ENCODE results near the gene FAM193A.

DNA sequence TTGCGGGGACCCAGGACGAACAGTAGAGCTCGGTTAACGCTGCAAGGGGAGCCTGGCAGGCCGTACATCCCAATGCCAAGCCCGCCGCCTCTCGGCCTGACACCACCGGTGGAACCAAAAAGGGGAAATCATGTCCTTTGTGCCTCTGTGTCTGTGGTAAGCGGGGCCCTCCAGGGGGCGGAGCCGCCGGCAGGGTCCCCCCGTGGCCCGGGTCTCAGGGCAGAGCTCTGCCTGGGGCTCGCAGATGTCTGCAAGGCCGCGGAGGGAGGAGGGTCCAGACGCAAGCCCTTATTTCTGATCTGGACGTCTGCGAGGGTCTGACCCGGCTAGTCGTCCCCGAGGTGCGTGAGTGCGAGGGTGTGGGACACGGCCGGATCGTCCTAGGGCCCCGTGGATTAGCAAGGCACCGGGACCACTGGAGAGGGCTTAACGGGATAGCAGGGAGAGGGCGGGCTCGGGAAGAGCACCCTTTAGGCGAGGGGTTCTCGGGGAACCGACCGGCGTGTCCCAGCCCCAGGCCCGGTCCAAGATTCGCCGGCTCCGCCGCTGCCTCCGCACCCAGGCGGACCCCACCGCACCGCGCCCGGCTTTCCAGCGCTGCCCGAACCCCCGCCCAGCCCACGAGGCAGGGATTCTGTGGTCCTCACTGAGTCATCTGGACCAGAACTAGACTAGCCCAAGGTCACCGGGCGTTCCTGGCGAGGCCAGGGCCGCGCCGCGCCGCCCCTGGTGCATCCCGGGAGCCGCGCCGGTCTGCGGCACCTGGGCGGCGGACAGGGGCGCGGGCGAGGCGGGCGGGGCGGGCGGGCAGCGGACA lies 863 bp upstream of the FAM193A start:
- TF ChIP-seq GATA2 (IDR thresholded peaks at IDR 0.05; ENCODE audit: low read depth, low read length) (no peak), GATA3 (IDR thresholded peaks at IDR 0.05; ENCODE audit: low read depth, low read length) (no peak)

Measured in SH-SY5Y (cell line).